ENCODE data around the gene CDHR2. TPM values are rescaled to one million over a fixed set of nuclear protein-coding genes. Genes with fewer than 3 reads are reported as not detected.

Gene CDHR2
- under 1 TPM; 0.19 to 0.35 TPM for total RNA-seq

DNA sequence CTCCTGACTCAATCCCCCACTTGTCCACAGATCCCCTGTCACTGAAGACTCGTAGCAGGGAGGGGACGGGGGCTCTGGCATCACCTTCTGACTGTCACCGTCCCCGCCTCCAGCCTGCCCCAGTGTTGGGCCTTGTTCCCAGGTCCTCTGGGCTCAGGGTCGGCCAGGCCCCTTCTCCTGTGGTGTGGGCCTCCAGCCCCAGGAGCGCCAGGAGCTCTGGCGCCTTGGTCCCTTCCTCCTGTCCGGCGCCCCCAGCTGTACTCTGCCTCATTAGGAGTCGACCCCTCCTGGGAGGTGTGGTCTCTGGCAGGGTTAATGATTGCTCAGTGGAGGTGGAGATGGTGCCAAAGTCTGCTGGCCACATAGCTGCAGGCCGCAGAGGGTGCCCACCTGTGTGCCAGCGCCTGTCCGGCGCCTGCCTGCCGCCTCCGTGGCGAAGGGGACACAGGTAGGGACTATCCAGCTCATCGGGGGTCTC, at the start of gene CDHR2:
Gene CDHR2 (plus strand): TSS at position 376 of the 478 bp plus-strand sequence. CDS start 16,011 bp downstream, outside the sequence.
- Mint-ChIP-seq H3K9me3 (no peaks in the 10 kb centered on the region), H3K4me3 (no peak within 1 kb of the TSS), H3K27ac (no peak within 1 kb of the TSS), H3K36me3 (ENCODE audit: low read depth) (no peaks in the 10 kb centered on the region), H3K4me1 (ENCODE audit: low read depth) (peaks cover 60% of the 10 kb centered on the region), H3K27me3 (ENCODE audit: low read depth) (no peaks in the 10 kb centered on the region)
- CTCF ChIA-PET, result interaction anchor here (0.9 kb wide), 1 partner anchor 24 kb away, joined by 3 read pairs; no protein-coding TSS in a partner anchor
- DNase-seq, result no peak
- intact Hi-C loops (cut with micrococcal nuclease), result no loop called here

DNA sequence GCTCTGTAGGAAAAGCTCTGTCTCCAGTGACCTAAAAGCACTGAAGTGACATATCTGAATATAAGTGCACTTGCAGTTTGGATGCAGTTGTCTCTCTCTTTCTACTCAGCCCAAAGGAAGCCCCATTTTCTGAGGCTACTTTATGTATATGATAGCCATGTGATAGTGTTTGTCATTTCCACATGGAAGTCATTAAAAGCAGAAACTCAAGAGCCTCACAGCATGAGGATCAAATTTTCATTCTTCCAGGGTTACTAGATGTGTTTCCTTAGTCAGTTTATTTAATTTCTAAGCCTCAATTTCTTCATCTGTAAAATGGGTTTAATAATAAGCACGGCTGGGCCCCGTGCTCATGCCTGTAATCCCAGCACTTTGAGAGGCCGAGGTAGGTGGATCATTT, 48.6 kb upstream of the CDHR2 start:
- intact Hi-C loops (cut with micrococcal nuclease), result no loop called here
- no peak overlapping the region for H3K27ac Mint-ChIP-seq
- H3K36me3 Mint-ChIP-seq (ENCODE audit: low read depth), result peaks cover 38% of the 10 kb centered on the region
- no peaks in the 10 kb centered on the region for H3K4me1 Mint-ChIP-seq (ENCODE audit: low read depth)
- no peaks in the 10 kb centered on the region for H3K27me3 Mint-ChIP-seq (ENCODE audit: low read depth)
- CTCF ChIA-PET, result no interaction called here
- no peak for DNase-seq
- H3K9me3 Mint-ChIP-seq, result no peaks in the 10 kb centered on the region
- no peak overlapping the region for H3K4me3 Mint-ChIP-seq

DNA sequence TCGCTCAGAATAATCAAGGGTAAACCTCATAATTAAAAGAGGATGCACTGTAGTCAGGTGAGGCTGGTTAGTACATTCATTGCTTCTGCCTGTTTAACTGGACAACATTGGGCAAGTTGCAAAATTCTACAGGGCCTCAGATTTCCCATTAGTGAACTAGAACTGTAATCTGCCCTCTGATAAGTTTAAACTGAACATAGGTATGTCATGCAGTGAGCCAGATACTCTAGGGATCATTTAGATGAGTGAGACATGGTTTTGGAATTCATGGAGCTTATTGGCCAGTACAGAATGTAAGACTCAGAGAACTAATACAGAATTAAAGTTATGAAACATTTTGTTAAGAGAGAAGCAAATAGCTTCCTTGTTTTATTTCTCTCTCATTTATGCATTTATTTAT, 47.8 kb upstream of the CDHR2 start:
- no peak for DNase-seq
- no peak overlapping the region for H3K27ac Mint-ChIP-seq
- intact Hi-C loops (cut with micrococcal nuclease), result no loop called here
- CTCF ChIA-PET, result interaction anchor here (0.7 to 1.1 kb wide), 2 partner anchors 21 to 54 kb away, joined by 3 to 7 read pairs; no protein-coding TSS in a partner anchor
- no peaks in the 10 kb centered on the region for H3K27me3 Mint-ChIP-seq (ENCODE audit: low read depth)
- H3K4me1 Mint-ChIP-seq (ENCODE audit: low read depth), result no peaks in the 10 kb centered on the region
- H3K4me3 Mint-ChIP-seq, result no peak overlapping the region
- no peaks in the 10 kb centered on the region for H3K9me3 Mint-ChIP-seq
- peaks cover 40% of the 10 kb centered on the region for H3K36me3 Mint-ChIP-seq (ENCODE audit: low read depth)

DNA sequence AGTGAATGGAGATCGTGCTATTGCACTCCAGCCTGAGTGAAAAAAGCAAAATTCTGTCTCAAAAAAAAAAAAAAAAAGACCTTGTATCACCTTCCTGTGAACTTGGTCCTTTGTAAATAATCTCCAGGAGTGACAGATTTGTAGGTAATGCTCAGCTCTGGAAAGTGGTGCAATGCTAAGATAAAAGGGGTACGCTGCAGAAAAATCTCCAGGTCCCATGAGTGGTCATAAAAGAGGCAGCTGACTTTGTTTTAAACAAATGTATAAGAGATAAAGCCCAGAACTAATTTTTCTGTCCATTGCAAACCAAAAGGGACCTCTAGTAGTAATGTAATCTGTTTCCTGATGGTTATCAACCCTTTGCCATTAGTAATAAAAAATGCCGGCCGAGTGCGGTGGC, 45.6 kb upstream of the CDHR2 start:
- intact Hi-C loops (cut with micrococcal nuclease), result no loop called here
- CTCF ChIA-PET, result interaction anchor here (0.6 kb wide), 1 partner anchor 18 kb away, joined by 4 read pairs; no protein-coding TSS in a partner anchor
- no peak for DNase-seq
- Mint-ChIP-seq H3K27ac (no peak overlapping the region), H3K36me3 (ENCODE audit: low read depth) (peaks cover 48% of the 10 kb centered on the region), H3K4me3 (no peak overlapping the region), H3K4me1 (ENCODE audit: low read depth) (no peaks in the 10 kb centered on the region), H3K9me3 (no peaks in the 10 kb centered on the region), H3K27me3 (ENCODE audit: low read depth) (no peaks in the 10 kb centered on the region)

DNA sequence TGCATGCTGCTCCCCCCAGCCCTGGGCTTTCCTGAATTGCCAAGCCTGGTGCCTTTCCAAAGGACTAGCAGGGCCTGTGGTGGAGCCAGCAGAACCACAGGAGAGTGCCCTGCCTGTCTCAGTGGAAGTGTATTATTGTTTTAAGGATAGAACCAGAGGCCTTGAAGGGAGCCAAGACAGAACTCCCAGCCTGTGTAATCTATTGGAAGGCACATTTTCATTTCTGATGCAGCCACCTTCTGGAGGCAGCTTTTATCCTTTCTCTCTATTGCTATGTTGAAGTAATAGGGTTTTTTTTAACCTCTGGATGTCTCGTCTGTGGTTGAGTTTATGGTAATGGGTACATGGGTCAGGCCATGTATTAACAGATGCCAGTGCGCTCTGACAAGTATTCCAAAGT, 41.2 kb upstream of the CDHR2 start:
- H3K4me3 Mint-ChIP-seq, result no peak overlapping the region
- H3K36me3 Mint-ChIP-seq (ENCODE audit: low read depth), result peaks cover 31% of the 10 kb centered on the region
- CTCF ChIA-PET, result interaction anchor here (0.6 kb wide), 1 partner anchor 103 kb away, joined by 3 read pairs; no protein-coding TSS in a partner anchor
- H3K27ac Mint-ChIP-seq, result no peak overlapping the region
- no peaks in the 10 kb centered on the region for H3K4me1 Mint-ChIP-seq (ENCODE audit: low read depth)
- intact Hi-C loops (cut with micrococcal nuclease), result no loop called here
- DNase-seq, result no peak
- H3K9me3 Mint-ChIP-seq, result no peaks in the 10 kb centered on the region
- H3K27me3 Mint-ChIP-seq (ENCODE audit: low read depth), result no peaks in the 10 kb centered on the region

DNA sequence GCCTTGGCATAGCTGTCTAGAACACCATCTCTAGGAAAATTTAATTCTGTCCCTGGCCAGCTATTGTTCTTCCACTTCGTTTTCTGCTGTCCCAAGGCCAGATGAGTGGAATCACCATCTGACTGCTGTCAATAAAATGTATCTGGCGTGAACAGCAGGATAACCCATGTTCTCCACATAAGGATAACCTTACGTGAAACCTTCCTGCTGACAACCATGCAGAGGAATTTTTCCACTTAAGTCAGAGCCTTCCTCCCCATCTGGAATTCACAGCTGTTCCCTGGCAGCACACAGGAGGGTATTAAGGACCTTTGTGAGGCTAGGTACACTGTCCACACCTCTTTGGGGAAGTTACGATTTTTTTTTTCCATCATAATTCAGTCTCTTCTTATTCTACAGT, 40.5 kb upstream of the CDHR2 start:
- no peak for DNase-seq
- no peaks in the 10 kb centered on the region for H3K4me1 Mint-ChIP-seq (ENCODE audit: low read depth)
- H3K27me3 Mint-ChIP-seq (ENCODE audit: low read depth), result no peaks in the 10 kb centered on the region
- H3K36me3 Mint-ChIP-seq (ENCODE audit: low read depth), result peaks cover 31% of the 10 kb centered on the region
- CTCF ChIA-PET, result interaction anchor here (0.6 kb wide), 1 partner anchor 747 kb away, joined by 3 read pairs; no protein-coding TSS in a partner anchor
- no peak overlapping the region for H3K4me3 Mint-ChIP-seq
- intact Hi-C loops (cut with micrococcal nuclease), result no loop called here
- no peaks in the 10 kb centered on the region for H3K9me3 Mint-ChIP-seq
- H3K27ac Mint-ChIP-seq, result no peak overlapping the region

- no peak for DNase-seq
- H3K9me3 Mint-ChIP-seq, result no peaks in the 10 kb centered on the region
- no peaks in the 10 kb centered on the region for H3K36me3 Mint-ChIP-seq (ENCODE audit: low read depth)
- intact Hi-C loops (cut with micrococcal nuclease), result no loop called here
- no peak overlapping the region for H3K4me3 Mint-ChIP-seq
- CTCF ChIA-PET, result interaction anchor here (0.6 kb wide), 1 partner anchor 359 kb away, joined by 3 read pairs; no protein-coding TSS in a partner anchor
- H3K27ac Mint-ChIP-seq, result no peak overlapping the region
- no peaks in the 10 kb centered on the region for H3K4me1 Mint-ChIP-seq (ENCODE audit: low read depth)
- no peaks in the 10 kb centered on the region for H3K27me3 Mint-ChIP-seq (ENCODE audit: low read depth)
These were observed 35.4 kb upstream of the CDHR2 start for GRCh38 chr5:176513788-176514187.

DNA sequence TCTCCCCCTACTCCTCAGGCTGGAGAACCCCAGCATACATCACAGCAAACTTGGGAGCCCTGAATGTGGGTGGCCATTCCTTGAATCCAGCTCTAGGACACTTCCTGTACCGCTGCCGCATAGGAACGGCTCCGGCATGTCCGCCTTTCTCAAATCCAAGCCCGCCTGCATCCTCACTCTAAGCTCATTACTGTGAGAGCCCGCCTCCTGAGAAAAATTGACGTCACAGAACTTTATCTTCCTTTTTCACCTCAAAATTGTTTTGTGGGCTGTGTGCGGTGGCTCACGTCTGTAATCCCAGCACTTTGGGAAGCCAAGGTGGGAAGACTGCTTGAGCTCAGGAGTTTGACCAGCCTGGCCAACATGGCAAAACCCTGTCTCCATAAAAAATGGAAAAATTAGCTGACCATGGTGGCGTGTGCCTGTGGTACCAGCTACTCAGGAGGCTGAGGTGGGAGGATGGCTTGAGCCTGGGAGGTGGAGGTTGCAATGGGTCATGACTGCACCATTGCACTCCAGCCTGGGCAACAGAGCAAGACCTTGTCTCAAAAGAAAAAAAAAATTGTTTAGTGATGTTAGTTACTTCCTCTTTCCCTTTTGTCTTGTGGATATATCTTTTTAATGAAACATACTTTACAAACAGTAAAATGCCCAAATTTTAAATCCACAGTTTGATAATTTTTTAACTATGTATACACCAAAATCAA, 34.7 kb upstream of the CDHR2 start:
- H3K27ac Mint-ChIP-seq, result no peak overlapping the region
- H3K4me3 Mint-ChIP-seq, result no peak overlapping the region
- DNase-seq, result no peak
- H3K4me1 Mint-ChIP-seq (ENCODE audit: low read depth), result no peaks in the 10 kb centered on the region
- intact Hi-C loops (cut with micrococcal nuclease), result no loop called here
- CTCF ChIA-PET, result interaction anchor here (0.6 kb wide), 1 partner anchor 358 kb away, joined by 3 read pairs; no protein-coding TSS in a partner anchor
- H3K9me3 Mint-ChIP-seq, result no peaks in the 10 kb centered on the region
- no peaks in the 10 kb centered on the region for H3K36me3 Mint-ChIP-seq (ENCODE audit: low read depth)
- no peaks in the 10 kb centered on the region for H3K27me3 Mint-ChIP-seq (ENCODE audit: low read depth)

GRCh38 chr5:176515396-176515795, 33.7 kb upstream of the CDHR2 start:
- H3K27ac Mint-ChIP-seq, result no peak overlapping the region

DNA sequence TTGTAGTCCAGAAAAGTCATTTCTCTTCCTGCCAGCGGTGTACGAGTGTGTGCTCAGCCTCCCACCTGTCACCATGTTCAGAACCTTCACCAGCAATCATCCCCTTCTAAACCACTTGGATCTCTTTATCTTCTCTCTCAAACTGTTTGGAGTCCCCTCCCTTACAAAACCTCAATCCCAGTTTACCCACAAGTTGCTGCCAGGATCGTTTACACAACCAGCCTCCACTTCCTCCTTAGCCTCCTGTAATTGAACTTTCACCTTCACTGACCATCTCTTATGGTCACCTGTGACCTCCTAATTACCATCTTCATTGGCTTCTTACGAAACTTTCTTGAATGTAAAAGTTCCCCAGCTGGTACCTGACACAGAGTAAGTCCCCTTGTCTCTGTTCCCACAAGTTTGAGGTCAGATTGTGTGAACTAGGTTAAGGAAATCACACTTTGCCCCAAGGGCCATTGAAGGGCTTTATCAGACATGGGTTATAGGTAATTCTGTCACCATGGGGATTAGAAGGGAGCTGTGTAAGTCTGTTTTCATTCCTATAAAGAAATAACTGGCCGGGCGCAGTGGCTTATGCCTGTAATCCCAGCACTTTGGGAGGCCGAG, 32.0 kb upstream of the CDHR2 start:
- H3K27ac Mint-ChIP-seq, result no peak overlapping the region
- DNase-seq, result no peak
- no peaks in the 10 kb centered on the region for H3K4me1 Mint-ChIP-seq (ENCODE audit: low read depth)
- intact Hi-C loops (cut with micrococcal nuclease), result no loop called here
- no peaks in the 10 kb centered on the region for H3K9me3 Mint-ChIP-seq
- H3K4me3 Mint-ChIP-seq, result no peak overlapping the region
- no peaks in the 10 kb centered on the region for H3K36me3 Mint-ChIP-seq (ENCODE audit: low read depth)
- CTCF ChIA-PET, result no interaction called here
- H3K27me3 Mint-ChIP-seq (ENCODE audit: low read depth), result no peaks in the 10 kb centered on the region

More at GRCh38 chr5:176515396-176515795, 33.7 kb upstream of the CDHR2 start:
- H3K9me3 Mint-ChIP-seq, result no peaks in the 10 kb centered on the region
- intact Hi-C loops (cut with micrococcal nuclease), result no loop called here
- no peak overlapping the region for H3K4me3 Mint-ChIP-seq
- no peaks in the 10 kb centered on the region for H3K27me3 Mint-ChIP-seq (ENCODE audit: low read depth)
- no peaks in the 10 kb centered on the region for H3K36me3 Mint-ChIP-seq (ENCODE audit: low read depth)
- no peak for DNase-seq
- CTCF ChIA-PET, result no interaction called here
- no peaks in the 10 kb centered on the region for H3K4me1 Mint-ChIP-seq (ENCODE audit: low read depth)

- no peaks in the 10 kb centered on the region for H3K27me3 Mint-ChIP-seq (ENCODE audit: low read depth)
- CTCF ChIA-PET, result no interaction called here
- intact Hi-C loops (cut with micrococcal nuclease), result no loop called here
- no peak overlapping the region for H3K4me3 Mint-ChIP-seq
- no peak for DNase-seq
- no peaks in the 10 kb centered on the region for H3K36me3 Mint-ChIP-seq (ENCODE audit: low read depth)
- H3K27ac Mint-ChIP-seq, result no peak overlapping the region
- peaks cover 9% of the 10 kb centered on the region for H3K4me1 Mint-ChIP-seq (ENCODE audit: low read depth)
- H3K9me3 Mint-ChIP-seq, result no peaks in the 10 kb centered on the region
These were observed 29.1 kb upstream of the CDHR2 start for GRCh38 chr5:176519810-176520720.

GRCh38 chr5:176521286-176521685, 27.9 kb upstream of the CDHR2 start:
- H3K36me3 Mint-ChIP-seq (ENCODE audit: low read depth), result peaks cover 3% of the 10 kb centered on the region
- no peaks in the 10 kb centered on the region for H3K9me3 Mint-ChIP-seq
- DNase-seq, result no peak
- intact Hi-C loops (cut with micrococcal nuclease), result no loop called here
- H3K27ac Mint-ChIP-seq, result no peak overlapping the region
- H3K4me1 Mint-ChIP-seq (ENCODE audit: low read depth), result peaks cover 9% of the 10 kb centered on the region
- no peaks in the 10 kb centered on the region for H3K27me3 Mint-ChIP-seq (ENCODE audit: low read depth)
- CTCF ChIA-PET, result interaction anchor here (1.6 kb wide), 1 partner anchor 19 kb away, joined by 3 read pairs; no protein-coding TSS in a partner anchor
- H3K4me3 Mint-ChIP-seq, result no peak overlapping the region
